Upper lobe of left lung (tissue), 4 donors: Measurements from ENCODE around the gene TREML4.

ENCODE experiments used
- POLR2A ChIP-seq, 4 donors: fragments of 450-650 bp; IDR thresholded peaks; one replicate each; pipeline ENCODE4 v1.5.1; 2016 to 2017; ENCODE audit warnings: antibody characterized with exemption in 4 of 4, mild to moderate bottlenecking in 2 of 4
- POLR2AphosphoS5 ChIP-seq, 2 donors: sonication (generic); formaldehyde crosslinking; IDR thresholded peaks; one replicate each; pipeline ENCODE4 v1.5.1; 2017; ENCODE audit warnings: antibody characterized with exemption in 2 of 2
- TF ChIP-seq, protein P1 (sequence below), 6 experiments: fragments of 450-650 bp in 4 of 6; fragments of 200-600 bp in 2 of 6; sonication (generic) in 2 of 6; IDR thresholded peaks; one replicate each; pipeline ENCODE4 v1.5.1; 2016 to 2019; ENCODE audit warnings: antibody characterized with exemption in 6 of 6

DNA sequence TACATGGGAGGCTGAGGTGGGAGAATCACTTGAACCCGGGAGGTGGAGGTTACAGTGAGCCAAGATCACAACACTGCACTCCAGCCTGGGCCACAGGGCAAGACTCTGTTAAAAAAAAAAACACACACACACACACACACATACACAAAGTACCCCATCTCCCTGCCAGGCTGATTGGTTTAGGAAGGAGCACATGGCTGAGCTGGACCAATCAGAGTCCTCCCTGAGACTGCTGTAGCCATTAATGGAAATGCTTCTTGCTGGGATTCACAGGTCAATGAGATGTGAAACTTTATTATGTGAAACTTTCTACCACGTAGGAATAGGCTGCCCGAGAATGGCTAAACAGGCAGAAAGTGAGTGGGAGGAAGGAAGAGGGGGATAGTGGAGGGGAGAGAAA lies 55.5 kb downstream of the TREML4 start:
- TF ChIP-seq, protein P1, sequence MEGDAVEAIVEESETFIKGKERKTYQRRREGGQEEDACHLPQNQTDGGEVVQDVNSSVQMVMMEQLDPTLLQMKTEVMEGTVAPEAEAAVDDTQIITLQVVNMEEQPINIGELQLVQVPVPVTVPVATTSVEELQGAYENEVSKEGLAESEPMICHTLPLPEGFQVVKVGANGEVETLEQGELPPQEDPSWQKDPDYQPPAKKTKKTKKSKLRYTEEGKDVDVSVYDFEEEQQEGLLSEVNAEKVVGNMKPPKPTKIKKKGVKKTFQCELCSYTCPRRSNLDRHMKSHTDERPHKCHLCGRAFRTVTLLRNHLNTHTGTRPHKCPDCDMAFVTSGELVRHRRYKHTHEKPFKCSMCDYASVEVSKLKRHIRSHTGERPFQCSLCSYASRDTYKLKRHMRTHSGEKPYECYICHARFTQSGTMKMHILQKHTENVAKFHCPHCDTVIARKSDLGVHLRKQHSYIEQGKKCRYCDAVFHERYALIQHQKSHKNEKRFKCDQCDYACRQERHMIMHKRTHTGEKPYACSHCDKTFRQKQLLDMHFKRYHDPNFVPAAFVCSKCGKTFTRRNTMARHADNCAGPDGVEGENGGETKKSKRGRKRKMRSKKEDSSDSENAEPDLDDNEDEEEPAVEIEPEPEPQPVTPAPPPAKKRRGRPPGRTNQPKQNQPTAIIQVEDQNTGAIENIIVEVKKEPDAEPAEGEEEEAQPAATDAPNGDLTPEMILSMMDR (IDR thresholded peaks at IDR 0.05): no peak
- TF ChIP-seq POLR2A (IDR thresholded peaks at IDR 0.05) (no peak), POLR2AphosphoS5 (IDR thresholded peaks at IDR 0.05) (no peak)
